DMS79 treated with DMSO at 0.1 percent for 48 hours (cell line): ENCODE measurements around the gene TEX35.
"Not testable (repeated sequence)": the region's sequence is repeated elsewhere in the genome, so short reads cannot be mapped to it uniquely, and the experiment has no call there.

Source experiments
- DNase-seq: peaks from one replicate; lab custom pipeline; 2025; lab: John Stamatoyannopoulos, UW

Gene TEX35

GRCh38 chr1:178495158-178495557 lies 17.8 kb upstream of the TEX35 start:
- no peak for DNase-seq

- no peak for DNase-seq
These were observed 17.0 kb upstream of the TEX35 start for GRCh38 chr1:178495741-178496409.

GRCh38 chr1:178496410-178497135 lies 16.3 kb upstream of the TEX35 start, which contains the start of gene CLEC20A:
TSS of gene CLEC20A (minus strand) at chr1:178496964. CDS start at chr1:178496939, 25 bp downstream.
- DNase-seq: no peak

- no peak for DNase-seq
These were observed 14.9 kb upstream of the TEX35 start for GRCh38 chr1:178497903-178498478.

GRCh38 chr1:178498896-178499675 lies 13.8 kb upstream of the TEX35 start:
- DNase-seq: no peak

- DNase-seq: no peak
These were observed 12.7 kb upstream of the TEX35 start for GRCh38 chr1:178500091-178500770.

GRCh38 chr1:178500936-178501554 lies 11.9 kb upstream of the TEX35 start:
- no peak for DNase-seq

- peak; percentile 21 for DNase-seq
These were observed 11.1 kb upstream of the TEX35 start for GRCh38 chr1:178501705-178502329.

GRCh38 chr1:178502330-178502714 lies 10.6 kb upstream of the TEX35 start:
- DNase-seq: no peak

- no peak for DNase-seq
These were observed 10.1 kb upstream of the TEX35 start for GRCh38 chr1:178502856-178503255.

GRCh38 chr1:178503316-178503715 lies 9.6 kb upstream of the TEX35 start:
- DNase-seq: not testable (repeated sequence)

GRCh38 chr1:178503849-178504248 lies 9.1 kb upstream of the TEX35 start:
- no peak for DNase-seq

- no peak for DNase-seq
These were observed 8.6 kb upstream of the TEX35 start for GRCh38 chr1:178504286-178504685.

- no peak for DNase-seq
These were observed 6.7 kb upstream of the TEX35 start for GRCh38 chr1:178506177-178506576.

GRCh38 chr1:178506669-178507068 lies 6.2 kb upstream of the TEX35 start:
- no peak for DNase-seq

GRCh38 chr1:178509414-178510007 lies 3.4 kb upstream of the TEX35 start:
- DNase-seq: no peak

GRCh38 chr1:178510155-178510554 lies 2.8 kb upstream of the TEX35 start:
- no peak for DNase-seq

GRCh38 chr1:178513278-178513983 lies 522 bp downstream of the TEX35 start:
- no peak for DNase-seq

- no peak for DNase-seq
These were observed 3.2 kb downstream of the TEX35 start for GRCh38 chr1:178516110-178516509.

- DNase-seq: peak; percentile 61
These were observed 6.0 kb downstream of the TEX35 start for GRCh38 chr1:178518894-178519293.
